Right lung (tissue), 5 donors: Measurements from ENCODE around the gene IRF2BP2. TPM values are rescaled to one million over a fixed set of nuclear protein-coding genes. Genes with fewer than 3 reads are reported as not detected.
"Not testable (repeated sequence)": the region's sequence is repeated elsewhere in the genome, so short reads cannot be mapped to it uniquely, and the experiment has no call there.

ENCODE experiments used
- DNase-seq, 2 donors: peaks; one replicate each; pipeline ENCODE4 v3.0.0-alpha.2; 2013
- polyA plus RNA-seq, 5 donors: library from polyadenylated mRNA; unstranded; fragments of 120-200 nt; gene quantifications; one replicate each; pipeline versions ENCODE4 v1.2.1 to v1.2.3, GENCODE V29; 2013; ENCODE audit warnings: inconsistent platforms in 1 of 5, low replicate concordance in 1 of 5; ENCODE audit not compliant: insufficient read length in 5 of 5, insufficient read depth in 1 of 5

IRF2BP2 gene
- polyA plus RNA-seq, 5 donors, result 141 to 199 (median 171) TPM

- DNase-seq, result no peak
Measured at GRCh38 chr1:234602334-234603220, 7.4 kb downstream of the IRF2BP2 start.

- DNase-seq, result peak in 1 of 2 donors; percentile 74
Measured at GRCh38 chr1:234601301-234602017, 8.5 kb downstream of the IRF2BP2 start.

- DNase-seq, result peak; percentile 85 to 87
Measured at GRCh38 chr1:234600418-234601281, 9.3 kb downstream of the IRF2BP2 start.

- DNase-seq, result peak; percentile 89 to 92
Measured at GRCh38 chr1:234599617-234600417, 10.2 kb downstream of the IRF2BP2 start.

- DNase-seq, result no peak
Measured at GRCh38 chr1:234598974-234599616, 10.9 kb downstream of the IRF2BP2 start.

GRCh38 chr1:234597894-234598293, 12.1 kb downstream of the IRF2BP2 start:
- no peak for DNase-seq

GRCh38 chr1:234595899-234596298, 14.1 kb downstream of the IRF2BP2 start:
- DNase-seq, result no peak

- not testable (repeated sequence) for DNase-seq
Measured at GRCh38 chr1:234594575-234594974, 15.4 kb downstream of the IRF2BP2 start.

- DNase-seq, result no peak
Measured at GRCh38 chr1:234593771-234594504, 16.0 kb downstream of the IRF2BP2 start.

- no peak for DNase-seq
Measured at GRCh38 chr1:234593109-234593508, 16.9 kb downstream of the IRF2BP2 start.

GRCh38 chr1:234592240-234592639, 17.7 kb downstream of the IRF2BP2 start:
- DNase-seq, result no peak

GRCh38 chr1:234591131-234591530, 18.8 kb downstream of the IRF2BP2 start:
- no peak for DNase-seq

GRCh38 chr1:234589854-234590620, 19.9 kb downstream of the IRF2BP2 start:
- DNase-seq, result no peak

- no peak for DNase-seq
Measured at GRCh38 chr1:234589064-234589800, 20.7 kb downstream of the IRF2BP2 start.

- DNase-seq, result no peak
Measured at GRCh38 chr1:234588386-234588785, 21.6 kb downstream of the IRF2BP2 start.

- DNase-seq, result no peak
Measured at GRCh38 chr1:234586892-234587485, 23.0 kb downstream of the IRF2BP2 start.

GRCh38 chr1:234586304-234586703, 23.7 kb downstream of the IRF2BP2 start:
- DNase-seq, result no peak
